GM18861 (cell line): ENCODE measurements around the gene NEDD4L.
"Not testable (repeated sequence)": the region's sequence is repeated elsewhere in the genome, so short reads cannot be mapped to it uniquely, and the experiment has no call there.

Experiments
- ATAC-seq: cut with Tn5 transposase; IDR thresholded peaks from one replicate; pipeline ENCODE4 v1.9.1; 2021; ENCODE audit not compliant: unreplicated experiment

The NEDD4L gene

DNA sequence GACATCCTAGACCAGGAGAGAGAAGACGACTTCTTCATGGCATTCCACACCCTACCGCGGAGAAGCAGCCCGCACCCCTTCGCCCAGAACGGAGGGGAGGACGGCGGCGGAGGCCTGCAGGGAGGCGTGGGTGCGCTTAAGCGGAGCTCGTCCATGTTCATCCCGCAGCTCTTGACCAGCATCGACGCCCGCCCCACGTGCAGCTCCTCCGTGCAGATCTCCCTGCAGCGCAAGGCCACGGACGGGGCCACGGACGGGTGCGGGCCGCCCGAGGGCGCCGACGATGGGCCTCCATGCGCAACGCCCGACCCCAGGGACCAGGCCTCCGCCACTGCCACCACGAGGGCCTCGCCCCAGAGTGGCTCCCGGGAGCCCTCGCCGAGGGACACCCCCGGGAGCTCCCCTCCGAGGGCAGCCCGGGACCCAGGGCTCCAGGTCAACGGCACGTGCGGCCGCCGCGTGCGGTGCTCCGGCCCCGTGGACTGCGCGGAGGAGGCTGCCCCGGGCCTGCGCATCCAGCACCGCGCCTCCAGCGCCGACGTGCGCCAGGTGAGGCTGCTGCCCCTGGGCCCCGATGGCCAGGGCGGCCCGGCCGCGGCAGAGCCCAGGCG is 211.8 kb downstream of the NEDD4L start:
- no peak for ATAC-seq

DNA sequence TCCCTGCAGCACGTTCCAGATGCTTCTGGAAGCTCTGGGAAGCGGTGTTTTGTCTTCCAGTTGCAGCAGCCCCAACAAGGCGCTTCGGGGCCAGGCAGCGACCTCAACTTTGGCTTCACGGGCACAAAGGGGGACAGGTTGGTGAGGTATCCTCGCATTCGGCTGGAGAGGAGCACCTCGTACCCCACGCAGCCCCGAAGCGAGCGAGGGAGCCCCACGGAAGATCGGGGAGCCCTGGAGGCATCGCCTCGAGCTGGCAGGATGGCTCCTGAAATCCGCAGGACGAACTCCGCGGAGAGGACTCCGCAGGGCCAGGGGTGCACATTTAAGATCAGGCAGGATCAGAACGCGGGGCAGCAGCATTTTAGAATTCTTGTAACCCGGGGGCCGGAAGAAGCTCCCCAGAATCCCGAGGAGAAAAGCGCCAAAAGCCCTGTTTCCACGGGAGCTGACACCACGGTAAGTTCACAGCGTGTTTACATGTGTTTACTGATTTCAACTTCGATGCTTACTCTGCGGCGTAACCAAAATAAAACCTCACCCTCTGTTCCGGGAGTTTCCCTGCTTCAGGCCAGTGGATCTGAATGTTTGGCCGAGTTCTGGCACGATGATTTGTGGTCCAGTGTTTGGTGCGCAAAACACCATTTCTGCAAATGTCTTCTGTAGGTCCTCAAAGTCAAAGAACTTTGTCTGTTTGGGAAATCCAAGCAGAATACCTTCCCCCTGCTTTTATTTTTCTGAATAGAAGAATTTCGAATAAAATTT is 212.5 kb downstream of the NEDD4L start:
- no peak for ATAC-seq

DNA sequence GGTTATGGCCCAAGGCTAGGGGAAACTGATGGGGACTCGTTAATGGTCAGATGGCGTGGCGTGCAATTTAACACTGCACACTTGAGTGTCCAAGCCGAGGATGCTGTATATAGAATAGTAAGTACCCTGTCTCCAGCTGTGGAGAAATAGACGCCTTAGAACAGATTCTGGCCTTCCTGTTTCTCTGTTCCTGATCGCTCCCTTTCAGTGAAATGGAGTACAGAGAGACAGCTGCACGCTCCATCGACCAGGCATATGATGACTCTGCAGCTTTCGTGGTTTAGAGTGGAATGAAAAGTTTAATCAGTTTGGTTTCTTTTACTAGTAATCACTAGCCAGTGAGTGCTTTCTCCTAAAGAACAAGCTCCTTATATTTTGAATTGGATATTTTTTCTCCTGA is 213.4 kb downstream of the NEDD4L start:
- ATAC-seq, result no peak

DNA sequence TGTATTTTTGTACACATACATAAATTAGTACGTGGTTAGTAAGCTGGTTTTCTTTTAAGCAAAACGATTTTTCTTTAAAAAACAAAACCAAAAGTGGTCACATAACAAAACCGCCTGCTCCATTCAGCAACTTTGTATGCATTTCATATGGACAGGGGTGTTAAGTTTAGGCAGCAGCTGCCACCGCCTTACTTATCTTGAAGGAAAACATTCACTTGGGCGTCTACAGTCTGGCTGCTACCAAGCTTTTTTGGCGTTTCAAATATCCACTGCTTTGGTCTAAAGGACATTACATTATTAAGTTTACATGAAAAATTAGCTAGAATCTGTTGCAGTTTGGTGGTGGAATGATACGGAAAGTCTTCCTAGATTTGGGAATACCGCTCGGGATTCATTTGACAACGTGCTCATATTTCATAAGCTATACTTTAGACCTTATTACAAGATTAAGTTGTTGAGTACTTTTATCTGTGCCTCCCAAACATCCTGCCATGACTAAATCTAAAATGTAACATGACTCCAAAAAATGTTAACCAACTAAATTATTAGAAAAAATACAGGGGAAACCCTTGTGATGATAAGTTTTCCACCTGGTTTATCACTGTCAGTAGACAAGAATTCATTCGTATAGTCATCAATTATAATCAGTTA is 214.8 kb downstream of the NEDD4L start:
- no peak for ATAC-seq

DNA sequence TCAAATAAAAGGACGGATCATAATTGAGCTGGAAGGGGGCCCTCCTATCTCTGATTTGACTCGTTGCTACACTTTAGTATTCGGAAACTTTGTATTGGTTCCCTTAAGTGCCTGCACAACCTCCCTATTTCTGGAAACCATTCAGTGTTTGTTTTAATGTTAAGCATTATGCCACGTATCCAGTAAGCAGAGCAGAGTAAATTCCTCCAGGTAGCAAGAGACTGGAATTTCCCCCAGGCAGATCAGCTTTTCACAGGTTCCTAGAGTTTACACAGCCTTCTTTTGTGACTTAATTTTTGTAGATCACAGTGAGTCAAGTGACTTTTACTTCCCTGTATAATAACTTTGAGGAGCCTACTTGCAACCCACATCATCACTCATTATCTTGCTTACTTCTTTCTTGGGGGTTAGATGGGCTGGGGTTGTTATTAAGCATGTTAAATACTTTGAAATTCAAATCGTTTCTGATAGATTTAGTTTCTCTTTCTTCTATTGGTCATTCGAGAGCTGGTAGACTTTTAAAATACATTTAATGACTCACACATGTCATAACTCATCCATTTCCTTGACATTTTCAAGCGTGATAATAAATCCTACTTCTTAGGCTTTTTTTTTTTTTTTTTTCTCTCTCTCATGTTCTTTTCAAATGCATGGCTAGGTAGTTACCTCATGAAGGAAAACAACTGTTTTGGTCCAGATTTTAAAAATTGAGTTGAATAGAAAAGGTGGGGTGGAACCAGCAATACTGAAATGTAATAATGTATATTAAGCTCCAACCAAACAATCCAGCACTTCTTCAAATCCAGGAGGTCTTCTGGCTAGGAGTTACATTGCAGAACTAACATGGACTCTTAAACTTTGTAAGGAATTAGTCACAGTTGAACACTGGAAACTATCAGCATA is 219.3 kb downstream of the NEDD4L start:
- no peak for ATAC-seq

DNA sequence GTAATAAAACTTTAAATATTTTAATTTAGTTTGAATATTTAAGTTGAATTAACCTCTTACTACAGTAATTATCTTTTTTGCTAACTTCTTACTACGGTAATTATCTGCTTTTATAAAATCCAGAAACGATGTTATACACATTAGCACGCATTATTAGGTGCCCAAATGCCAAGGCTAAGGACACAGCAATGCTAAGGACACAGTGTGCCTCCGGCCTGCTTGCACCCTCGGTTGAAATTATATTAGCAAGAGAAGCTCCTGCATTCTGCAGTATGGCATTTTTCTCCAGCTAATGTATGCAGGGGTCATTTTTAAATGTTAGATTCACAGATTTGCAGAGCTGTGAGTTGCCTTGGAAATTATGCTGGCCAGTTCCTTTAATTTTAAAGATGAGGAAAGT is 220.0 kb downstream of the NEDD4L start:
- ATAC-seq, result no peak

DNA sequence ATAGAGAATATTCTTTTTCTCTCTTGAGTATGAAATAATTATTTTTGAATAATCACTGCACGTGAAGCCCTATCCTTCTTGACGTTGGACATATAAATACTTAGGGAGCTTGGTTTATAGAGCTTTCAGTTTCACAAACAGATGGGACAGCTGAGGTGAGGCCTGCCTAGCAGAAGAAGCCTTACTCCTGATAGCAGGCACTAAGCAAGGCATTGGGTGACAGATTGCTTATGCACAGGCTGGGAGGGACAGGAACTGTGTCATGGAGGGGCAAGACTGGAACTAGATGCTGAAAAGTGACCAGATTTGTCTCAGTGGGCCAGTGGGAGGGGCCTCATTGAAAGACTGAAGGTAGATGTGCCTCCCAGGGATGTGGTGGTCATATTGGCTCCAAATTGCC is 220.8 kb downstream of the NEDD4L start:
- ATAC-seq, result no peak

DNA sequence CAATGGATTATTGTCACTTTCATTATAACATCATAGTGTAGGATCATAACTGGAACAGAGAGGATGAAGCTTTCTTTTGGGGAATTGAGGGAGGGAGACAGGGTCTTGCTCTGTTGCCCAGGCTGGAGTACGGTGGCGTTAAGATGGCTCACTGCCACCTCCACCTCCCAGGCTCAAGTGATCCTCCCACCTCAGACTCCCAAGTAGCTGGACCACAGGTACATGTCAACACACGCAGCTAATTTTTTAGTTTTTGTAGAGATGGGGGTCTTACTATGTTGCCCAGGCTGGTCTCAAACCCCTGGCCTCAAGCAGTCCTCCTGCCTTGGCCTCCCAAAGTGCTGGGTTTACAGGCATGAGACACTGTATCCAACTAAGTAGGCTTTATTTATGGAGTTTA is 221.5 kb downstream of the NEDD4L start:
- not testable (repeated sequence) for ATAC-seq

DNA sequence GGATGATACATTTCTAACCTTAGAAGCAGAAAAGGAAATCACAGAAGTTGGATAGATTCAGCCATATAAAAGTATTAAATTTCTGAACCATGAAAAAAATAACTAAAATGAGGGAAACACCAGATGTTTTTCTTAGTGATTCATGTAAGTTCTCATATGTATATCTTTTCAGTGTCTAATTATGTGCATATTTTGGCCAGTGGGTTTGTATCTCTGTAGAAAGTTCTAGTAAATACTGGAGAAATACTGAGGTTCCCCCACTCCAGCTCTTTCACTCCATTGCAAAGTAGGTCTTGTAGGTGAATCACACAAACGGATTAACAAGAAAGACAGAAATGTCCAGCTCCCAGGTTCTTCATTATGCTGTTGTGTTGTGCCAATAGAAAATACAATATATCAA is 222.3 kb downstream of the NEDD4L start:
- no peak for ATAC-seq

DNA sequence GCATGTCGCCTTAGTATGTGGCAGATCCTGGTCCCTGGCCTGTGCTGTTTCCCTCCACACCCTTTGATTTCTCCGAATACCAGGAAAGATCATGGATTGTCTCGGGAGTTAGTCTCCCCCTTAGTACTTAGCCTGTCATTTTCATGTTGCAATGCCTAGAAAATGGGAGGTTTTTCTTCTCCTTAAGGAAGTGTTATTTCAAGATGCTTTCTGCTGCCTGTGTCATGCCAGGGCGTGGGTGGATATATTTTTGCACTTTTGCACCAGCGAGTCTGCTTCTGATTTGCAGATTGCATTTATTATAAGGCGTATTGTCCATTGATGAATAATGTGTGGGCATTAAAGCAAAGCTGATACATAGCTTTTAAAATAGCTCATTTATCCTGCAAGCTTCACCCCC is 223.5 kb downstream of the NEDD4L start:
- no peak for ATAC-seq

DNA sequence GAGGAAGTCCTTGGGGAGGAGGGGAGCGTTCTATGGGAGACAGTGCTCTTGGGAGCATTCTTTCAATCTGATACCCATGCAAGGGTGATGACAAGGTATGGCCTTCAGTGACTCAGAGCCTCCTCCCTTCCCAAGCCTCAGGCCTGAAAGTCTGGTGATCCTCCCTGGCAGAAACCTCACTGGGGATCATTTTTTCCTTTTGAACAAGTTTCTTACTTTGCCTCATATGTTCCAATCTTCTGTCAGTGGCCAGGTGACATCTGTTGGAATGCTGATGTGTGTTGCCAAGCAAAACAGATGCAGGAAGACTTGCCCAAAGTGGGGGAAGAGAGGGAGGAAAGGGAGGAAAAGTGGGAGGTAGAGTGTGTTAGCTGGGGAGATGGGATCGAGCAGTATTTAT is 224.8 kb downstream of the NEDD4L start:
- ATAC-seq, result no peak

DNA sequence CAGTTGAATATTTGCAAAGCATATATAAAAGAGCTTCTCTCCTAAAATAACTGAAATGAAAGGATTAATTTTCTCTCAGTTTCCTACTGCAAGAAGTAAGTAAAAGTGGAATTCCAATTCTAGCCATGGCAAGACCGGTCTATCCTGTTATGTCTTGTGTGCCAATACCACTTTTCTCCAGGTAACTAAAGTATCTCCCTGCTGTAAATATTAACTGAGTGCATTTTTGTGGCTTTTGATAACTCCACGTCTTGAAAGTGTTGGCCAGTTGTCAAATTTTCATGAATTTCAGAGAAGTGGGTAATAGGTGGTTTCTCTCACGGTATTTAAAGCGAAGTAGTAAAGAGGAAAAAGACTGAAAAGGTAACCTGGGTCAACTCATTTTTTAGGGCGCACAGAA is 225.9 kb downstream of the NEDD4L start:
- no peak for ATAC-seq

DNA sequence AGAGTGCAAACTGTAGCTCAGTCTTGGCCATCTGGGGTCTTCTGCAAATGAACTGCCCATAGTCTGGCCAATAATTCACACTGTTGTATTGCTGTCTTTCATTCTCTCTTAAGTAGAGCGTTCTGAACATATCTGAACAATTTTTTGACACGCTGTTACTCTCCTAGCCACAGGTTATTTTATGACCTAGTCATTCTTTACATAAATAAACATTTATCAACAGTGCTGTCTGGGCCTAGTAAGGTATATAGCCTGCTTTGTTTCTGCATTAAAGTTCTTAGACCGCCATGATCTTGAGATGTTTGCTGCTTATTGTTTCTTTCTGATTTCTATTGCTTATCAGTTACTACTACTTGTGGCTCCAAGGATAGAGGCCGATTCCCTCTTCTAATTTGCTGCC is 226.4 kb downstream of the NEDD4L start:
- no peak for ATAC-seq

DNA sequence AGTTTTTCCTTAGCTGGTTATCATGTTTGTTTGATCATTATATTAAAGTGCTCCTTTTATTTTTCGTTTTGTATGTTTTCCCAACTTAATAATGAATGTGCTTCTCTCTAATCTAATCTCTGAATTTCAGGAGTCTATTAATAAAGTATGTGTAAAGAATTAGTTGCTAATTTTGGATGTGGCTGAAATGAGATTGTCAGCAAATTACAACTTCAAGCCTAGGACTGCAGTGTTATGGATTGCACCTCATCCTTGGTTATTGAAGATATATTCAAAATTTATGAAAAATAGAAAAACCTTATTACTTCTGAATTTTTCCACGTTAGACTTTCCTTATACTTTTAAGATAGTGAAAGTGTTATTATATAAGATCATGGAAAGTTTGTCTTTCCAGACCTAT is 227.7 kb downstream of the NEDD4L start:
- ATAC-seq, result no peak

DNA sequence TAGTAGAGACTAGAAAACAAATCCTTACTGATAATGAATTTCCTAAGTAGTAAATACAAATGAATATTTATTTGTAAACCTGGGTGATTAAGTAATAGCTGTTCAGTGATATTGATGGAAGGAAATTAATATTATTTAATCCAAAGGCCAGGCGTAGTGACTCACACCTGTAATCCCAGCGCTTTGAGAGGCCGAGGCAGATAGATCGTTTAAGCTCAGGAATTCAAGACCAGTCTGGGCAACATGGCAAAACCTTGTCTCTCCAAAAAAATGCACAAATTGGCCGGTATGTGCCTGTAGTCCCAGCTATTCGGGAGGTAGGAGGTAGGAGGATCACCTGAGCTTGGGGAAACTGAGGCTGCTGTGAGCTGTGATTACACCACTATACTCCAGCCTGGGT is 228.2 kb downstream of the NEDD4L start:
- ATAC-seq, result no peak

DNA sequence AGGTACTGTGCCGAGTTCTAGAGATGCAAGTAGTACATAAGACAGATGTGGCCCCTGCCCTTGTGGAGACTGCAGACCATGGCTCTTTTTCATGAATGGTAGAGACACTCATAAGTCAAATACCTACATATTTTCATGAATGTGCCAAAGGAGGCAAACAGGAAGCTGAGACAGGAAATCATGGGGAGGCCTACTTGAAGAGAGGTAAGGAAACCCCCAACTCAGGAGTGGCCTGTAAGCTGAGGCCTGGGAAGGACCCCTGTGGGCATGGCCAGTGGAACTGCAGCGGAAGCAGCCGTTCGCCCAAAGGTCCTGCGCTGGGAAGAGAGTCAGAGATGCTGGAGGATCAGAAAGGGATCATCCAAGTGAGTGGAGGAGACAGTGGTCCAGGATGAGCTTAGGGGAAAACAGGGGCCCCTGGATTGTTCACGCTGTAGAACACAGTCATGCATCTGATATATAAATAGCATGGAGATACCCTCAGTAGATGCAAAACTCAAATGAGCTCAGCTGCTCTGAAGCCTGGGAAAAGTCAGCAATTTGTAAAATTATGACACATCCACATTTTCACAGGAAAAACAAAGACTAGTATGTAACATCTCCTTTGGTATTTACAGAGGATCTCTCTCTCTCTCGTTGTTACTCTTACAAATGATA is 228.9 kb downstream of the NEDD4L start:
- no peak for ATAC-seq

DNA sequence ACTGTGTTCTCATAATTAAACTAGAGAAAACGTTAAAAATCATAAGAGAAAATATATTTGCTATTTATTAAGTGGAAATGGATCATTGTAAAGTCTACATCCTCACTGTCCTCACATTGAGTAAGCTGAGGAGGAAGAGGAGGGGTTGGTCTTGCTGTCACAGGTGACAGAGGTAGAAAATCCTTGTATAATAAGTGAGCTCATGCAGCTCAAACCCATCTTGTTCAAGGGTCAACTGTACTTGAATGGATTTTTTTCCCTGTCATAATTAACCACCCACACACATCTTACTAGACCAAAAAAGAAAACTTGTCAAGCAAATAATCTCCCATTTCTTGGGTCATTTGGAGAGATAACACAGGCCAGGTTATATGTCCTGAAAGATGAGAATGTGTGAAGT is 231.2 kb downstream of the NEDD4L start:
- no peak for ATAC-seq

DNA sequence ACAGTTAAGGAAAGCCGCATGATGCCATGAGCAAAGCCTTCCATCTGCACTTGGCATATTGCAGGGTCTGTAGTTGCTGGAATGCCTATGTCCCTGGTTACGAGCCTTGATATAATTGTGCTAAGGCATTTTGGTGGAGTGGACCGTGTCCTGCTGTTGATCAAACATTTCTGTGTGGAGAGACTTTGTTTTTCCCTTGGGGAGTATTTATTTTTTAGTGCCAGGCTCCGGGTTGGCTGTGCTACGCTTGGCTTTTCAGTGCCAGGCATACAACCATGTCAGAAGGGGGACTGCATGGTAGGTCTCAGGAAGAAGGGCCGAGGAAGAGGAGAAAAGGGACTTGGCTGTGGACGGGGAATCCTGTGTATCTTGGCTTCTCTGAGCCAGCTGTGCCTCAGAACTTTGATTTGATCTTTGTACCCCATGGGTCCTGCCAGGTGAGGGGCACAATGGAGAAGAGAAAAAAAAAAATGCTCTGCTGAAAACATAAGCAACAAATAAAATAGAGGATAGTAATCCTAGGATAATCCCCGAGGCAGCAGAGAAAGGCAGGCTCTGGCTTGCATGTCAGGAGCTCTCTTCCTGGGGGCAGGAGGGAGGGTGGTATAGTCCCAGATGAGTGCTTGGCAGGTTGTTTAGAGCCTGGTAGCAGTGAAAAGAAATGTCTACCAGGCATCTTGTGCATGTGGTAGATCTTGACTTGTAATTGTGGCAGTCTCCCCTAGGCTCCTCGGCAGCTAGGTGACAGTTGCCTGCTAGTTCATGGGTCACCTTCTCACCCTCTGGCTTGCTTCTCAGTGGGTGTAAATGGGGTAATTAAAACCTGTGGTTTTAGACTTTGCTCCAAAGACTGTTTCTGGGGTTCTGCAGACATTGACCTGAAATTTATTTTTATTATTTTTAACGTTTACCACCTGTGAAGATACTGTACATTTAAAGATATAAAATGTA is 233.0 kb downstream of the NEDD4L start:
- no peak for ATAC-seq

DNA sequence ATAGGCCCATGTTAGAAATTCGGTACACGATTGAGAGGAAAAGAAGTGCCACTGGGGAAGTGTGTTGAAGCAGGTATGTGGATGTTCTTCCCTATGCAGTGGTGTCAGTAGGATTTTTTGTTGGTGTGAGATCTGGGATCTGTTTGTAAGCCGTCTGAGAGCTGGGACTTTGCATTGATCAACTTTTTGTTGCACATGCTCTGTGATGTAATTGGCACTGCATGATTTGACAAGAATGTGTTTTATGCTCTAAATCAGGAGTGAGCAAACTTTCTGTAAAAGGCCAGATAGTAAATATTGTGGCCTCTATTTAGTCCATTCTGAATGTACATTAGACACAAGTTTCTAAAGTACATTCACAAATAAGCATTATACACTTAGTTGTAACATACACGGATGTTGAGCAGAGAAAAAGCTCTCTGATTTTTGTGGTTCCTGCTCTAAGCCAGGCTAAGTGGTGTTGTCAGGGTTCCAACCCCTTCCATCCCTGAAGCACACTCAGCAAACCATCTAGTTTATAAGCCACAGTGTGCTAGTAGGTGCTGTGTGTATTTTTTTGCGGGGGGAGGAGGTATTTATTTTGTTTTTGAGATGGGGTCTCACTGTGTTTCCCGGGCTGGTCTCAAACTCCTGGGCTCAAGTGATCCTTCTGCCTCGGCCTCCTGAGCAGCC is 235.6 kb downstream of the NEDD4L start:
- no peak for ATAC-seq
